Ammon's horn (tissue), 1 donor: Measurements from ENCODE around the gene JADE2.

ENCODE experiments used
- DNase-seq: peaks from one replicate; pipeline ENCODE4 v3.0.0-alpha.2; 2016; ENCODE audit warnings: low spot score

Gene JADE2

GRCh38 chr5:134530301-134531077 lies 5.0 kb downstream of the JADE2 start:
- DNase-seq = peak; percentile 69

GRCh38 chr5:134533115-134533815 lies 7.8 kb downstream of the JADE2 start:
- DNase-seq = no peak

GRCh38 chr5:134534058-134534725 lies 8.7 kb downstream of the JADE2 start:
- no peak for DNase-seq

- no peak for DNase-seq
Measured at GRCh38 chr5:134534726-134535110, 9.2 kb downstream of the JADE2 start.

GRCh38 chr5:134536876-134537275 lies 11.4 kb downstream of the JADE2 start:
- DNase-seq = no peak

- no peak for DNase-seq
Measured at GRCh38 chr5:134537297-134537696, 11.8 kb downstream of the JADE2 start.

- DNase-seq = no peak
Measured at GRCh38 chr5:134538296-134538695, 12.8 kb downstream of the JADE2 start.

GRCh38 chr5:134539732-134540131 lies 14.3 kb downstream of the JADE2 start:
- DNase-seq = no peak

- DNase-seq = no peak
Measured at GRCh38 chr5:134540747-134541733, 15.6 kb downstream of the JADE2 start.

GRCh38 chr5:134541736-134542376 lies 16.4 kb downstream of the JADE2 start:
- no peak for DNase-seq

- DNase-seq = peak; percentile 25
Measured at GRCh38 chr5:134543820-134544614, 18.5 kb downstream of the JADE2 start.

- no peak for DNase-seq
Measured at GRCh38 chr5:134545070-134545868, 19.8 kb downstream of the JADE2 start.

GRCh38 chr5:134547066-134547465 lies 21.6 kb downstream of the JADE2 start:
- no peak for DNase-seq

- peak; percentile 50 for DNase-seq
Measured at GRCh38 chr5:134547579-134547978, 22.1 kb downstream of the JADE2 start.

- DNase-seq = no peak
Measured at GRCh38 chr5:134547999-134548658, 22.7 kb downstream of the JADE2 start.

- DNase-seq = no peak
Measured at GRCh38 chr5:134549714-134550113, 24.2 kb downstream of the JADE2 start.

- DNase-seq = no peak
Measured at GRCh38 chr5:134550271-134551214, 25.1 kb downstream of the JADE2 start.

- DNase-seq = no peak
Measured at GRCh38 chr5:134551901-134552300, 26.4 kb downstream of the JADE2 start.
